H1 (cell line): Measurements from ENCODE around the gene LPP. TPM values are rescaled to one million over a fixed set of nuclear protein-coding genes. Genes with fewer than 3 reads are reported as not detected.

ENCODE experiments used
- JUN ChIP-seq: IDR thresholded peaks from 2 replicates; pipeline ENCODE4 v1.6.1; 2011; ENCODE audit warnings: low read depth, mild to moderate bottlenecking, improper control_type of control experiment, low read length
- RBBP5 ChIP-seq: IDR thresholded peaks from 2 replicates; pipeline ENCODE4 v1.7.1; 2012; ENCODE audit warnings: low read depth, mild to moderate bottlenecking, inconsistent platforms, low read length, moderate library complexity, borderline replicate concordance
- RNF2 ChIP-seq: fragments of 200-900, 300-1000 bp; sonication (generic); IDR thresholded peaks from 2 replicates; pipeline ENCODE4 v1.7.1; 2016; ENCODE audit warnings: borderline replicate concordance, low read depth, mild to moderate bottlenecking, antibody characterized with exemption, low read length; ENCODE audit not compliant: poor library complexity, severe bottlenecking; ENCODE audit errors: missing control alignments
- polyA plus RNA-seq, 7 experiments: library from polyadenylated mRNA; depleted of rRNA in 3 of 7; stranded (reverse) in 5 of 7; unstranded in 2 of 7; fragments of >200 nt in 5 of 7; fragments of 200-250 nt in 2 of 7; gene quantifications; 1 replicate in 5 of 7; 2 replicates in 1 of 7; 4 replicates in 1 of 7; pipeline versions ENCODE4 v1.2.1 to v1.2.3, GENCODE V29; 2011 to 2013; ENCODE audit warnings: missing spikeins in 2 of 7, mixed read lengths in 2 of 7
- total RNA-seq: library from RNA; stranded (reverse); fragmentation: NEBNext Ultra II Directional; extraction: Animal tissue kit (Norgen Biotek cat#: 25700); gene quantifications from 2 replicates; pipeline ENCODE4 v1.2.1, GENCODE V29; 2021

Gene LPP
- total and polyA plus RNA-seq, 2 of the 8 experiments (the other 6 are each of a cell fraction or from before 2014, with no cell fraction given) = 10.0 to 53.3 TPM

DNA sequence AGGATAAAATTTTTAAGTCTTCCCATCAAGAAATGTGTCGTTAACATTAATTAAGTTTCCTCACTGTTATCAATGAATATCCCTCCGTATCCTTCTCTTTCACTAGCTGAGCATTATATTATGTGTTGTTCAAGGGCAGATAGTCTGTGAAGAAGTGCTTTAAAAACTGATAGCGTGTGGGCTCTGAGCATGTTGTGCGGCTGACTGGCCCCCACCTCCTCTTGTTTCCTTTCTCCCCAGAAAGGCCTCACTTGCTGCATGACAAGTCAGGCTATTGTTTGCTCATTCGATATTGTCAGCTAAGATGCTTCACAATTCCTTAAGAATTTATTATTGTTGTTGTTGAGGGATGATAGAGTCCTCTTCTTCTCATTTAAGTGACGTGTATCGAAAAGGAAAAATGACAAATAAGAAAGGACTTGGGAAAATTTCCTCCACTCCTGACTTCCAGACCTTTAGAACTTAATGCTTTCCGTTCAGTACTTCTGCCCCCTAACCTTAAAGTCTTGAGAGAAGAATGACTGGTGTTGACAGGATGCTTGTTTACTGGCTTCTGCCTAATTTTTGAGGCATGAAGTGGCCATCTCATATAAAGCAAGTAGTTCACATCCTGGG, 298.3 kb downstream of the LPP start (continued):
- TF ChIP-seq RBBP5 (no peak), JUN (no peak), RNF2 (no peak)
- TF ChIP-seq, all 59 proteins: peak for 0
